SK-N-SH (cell line): ENCODE measurements around the gene RGR.

Source experiments
- CTCF ChIP-seq: fragments of 200-600 bp; sonication (generic); IDR thresholded peaks from 2 replicates; pipeline ENCODE4 v1.6.1; 2017; ENCODE audit warnings: antibody characterized with exemption, mild to moderate bottlenecking, moderate library complexity
- POLR2AphosphoS5 ChIP-seq: IDR thresholded peaks from 2 replicates; pipeline ENCODE4 v1.6.1; 2012; ENCODE audit warnings: low read depth, low read length

GRCh38 chr10:84294766-84295447, 50.1 kb downstream of the RGR start:
- TF ChIP-seq CTCF (no peak), POLR2AphosphoS5 (no peak)
